WTC11 (cell line): Measurements from ENCODE around the gene LEKR1. TPM values are rescaled to one million over a fixed set of nuclear protein-coding genes. Genes with fewer than 3 reads are reported as not detected.

Experiments
- ATAC-seq: fragments of 200-7000 bp; cut with Tn5 transposase; 2 replicates; pipeline ENCODE4 v1.10.0; 2021; ENCODE audit warnings: mild to moderate bottlenecking, moderate library complexity
- CTCF ChIA-PET: fragments of 300-600 bp; sonication (Branson Sonifier 250); formaldehyde crosslinking; loops from one replicate; lab custom pipeline; 2021; ENCODE audit warnings: antibody characterized with exemption; lab: Charles Lee
- POLR2A ChIA-PET: fragments of 350-600 bp; sonication (Branson Sonifier 250); formaldehyde crosslinking; loops from one replicate; lab custom pipeline; 2021; ENCODE audit warnings: antibody characterized with exemption; lab: Charles Lee
- DNase-seq: peaks from one replicate; pipeline ENCODE4 v3.0.0; 2021; ENCODE audit warnings: low spot score
- H3K27ac Mint-ChIP-seq: 2 replicates; pipeline ENCODE4 v1.8.0; 2021; ENCODE audit warnings: mixed read lengths
- H3K27me3 Mint-ChIP-seq: 2 replicates; pipeline ENCODE4 v1.8.0; 2021; ENCODE audit warnings: low read depth, mild to moderate bottlenecking, moderate library complexity, mixed read lengths
- H3K36me3 Mint-ChIP-seq: 2 replicates; pipeline ENCODE4 v1.8.0; 2021; ENCODE audit warnings: mixed read lengths
- H3K4me1 Mint-ChIP-seq: 2 replicates; pipeline ENCODE4 v1.8.0; 2022; ENCODE audit warnings: mixed read lengths
- H3K4me3 Mint-ChIP-seq: 2 replicates; pipeline ENCODE4 v1.8.0; 2021; ENCODE audit warnings: mild to moderate bottlenecking, moderate library complexity, mixed read lengths
- H3K9me3 Mint-ChIP-seq: 2 replicates; pipeline ENCODE4 v1.8.0; 2021; ENCODE audit warnings: mixed read lengths
- ATF6 ChIP-seq: sonication (generic); formaldehyde crosslinking; IDR thresholded peaks from 2 replicates; pipeline ENCODE4 v1.8.1; 2023; ENCODE audit warnings: mild to moderate bottlenecking, missing genetic modification reagents
- CREM ChIP-seq: sonication (generic); formaldehyde crosslinking; IDR thresholded peaks from 2 replicates; pipeline ENCODE4 v1.8.1; 2022; ENCODE audit warnings: mild to moderate bottlenecking, missing genetic modification reagents, moderate library complexity
- ERG ChIP-seq: fragments of 250-450 bp; sonication (Bioruptor Pico); IDR thresholded peaks from 2 replicates; pipeline ENCODE4 v1.8.0; 2021; ENCODE audit warnings: mild to moderate bottlenecking
- FOXK1 ChIP-seq: sonication (generic); formaldehyde crosslinking; IDR thresholded peaks from 2 replicates; pipeline ENCODE4 v1.8.0; 2022; ENCODE audit warnings: mild to moderate bottlenecking, moderate library complexity, missing genetic modification reagents
- IRF2 ChIP-seq: sonication (generic); formaldehyde crosslinking; IDR thresholded peaks from 2 replicates; pipeline ENCODE4 v1.8.0; 2022; ENCODE audit warnings: low read depth, missing genetic modification reagents, borderline replicate concordance
- KAT7 ChIP-seq: sonication (generic); formaldehyde crosslinking; IDR thresholded peaks from 2 replicates; pipeline ENCODE4 v1.8.1; 2023; ENCODE audit warnings: missing genetic modification reagents, mild to moderate bottlenecking, borderline replicate concordance
- MXD4 ChIP-seq: fragments of 250-450 bp; sonication (Bioruptor Pico); IDR thresholded peaks from 2 replicates; pipeline ENCODE4 v1.8.0; 2021; ENCODE audit warnings: mild to moderate bottlenecking, moderate library complexity, borderline replicate concordance
- PRRX2 ChIP-seq: fragments of 250-450 bp; sonication (Bioruptor Pico); IDR thresholded peaks from 2 replicates; pipeline ENCODE4 v1.8.0; 2021; ENCODE audit warnings: mild to moderate bottlenecking
- SMAD3 ChIP-seq: sonication (generic); formaldehyde crosslinking; IDR thresholded peaks from 2 replicates; pipeline ENCODE4 v1.8.0; 2022; ENCODE audit warnings: missing genetic modification reagents, mild to moderate bottlenecking, borderline replicate concordance
- SMAD4 ChIP-seq: sonication (generic); formaldehyde crosslinking; IDR thresholded peaks from 2 replicates; pipeline ENCODE4 v1.8.0; 2022; ENCODE audit warnings: mild to moderate bottlenecking, missing genetic modification reagents
- TEAD4 ChIP-seq: sonication (generic); formaldehyde crosslinking; IDR thresholded peaks from 2 replicates; pipeline ENCODE4 v1.8.0; 2022; ENCODE audit warnings: mild to moderate bottlenecking, missing genetic modification reagents
- ZMAT4 ChIP-seq: fragments of 250-450 bp; sonication (Bioruptor Pico); IDR thresholded peaks from 2 replicates; pipeline ENCODE4 v1.9.0; 2021; ENCODE audit warnings: mild to moderate bottlenecking
- ZNF281 ChIP-seq: sonication (generic); formaldehyde crosslinking; IDR thresholded peaks from 2 replicates; pipeline ENCODE4 v1.8.0; 2023; ENCODE audit warnings: mild to moderate bottlenecking, missing genetic modification reagents
- ZNF532 ChIP-seq: fragments of 250-450 bp; sonication (Bioruptor Pico); IDR thresholded peaks from 2 replicates; pipeline ENCODE4 v1.9.0; 2021; ENCODE audit warnings: mild to moderate bottlenecking, borderline replicate concordance
- total RNA-seq: library from RNA; stranded (reverse); gene quantifications from 3 replicates; pipeline ENCODE4 v1.2.3, GENCODE V29; 2021

Gene LEKR1
- total RNA-seq, 1 experiment from 2014 or later = 0.09 TPM

GRCh38 chr3:157082305-157082982 is 256.3 kb downstream of the LEKR1 start (continued):
- TF ChIP-seq ZMAT4 (no peak), CREM (CRISPR knock-in tag) (no peak), SMAD4 (CRISPR knock-in tag) (no peak), KAT7 (CRISPR knock-in tag) (no peak), TEAD4 (CRISPR knock-in tag) (no peak), PRRX2 (no peak), IRF2 (CRISPR knock-in tag) (no peak), ZNF281 (CRISPR knock-in tag) (no peak), SMAD3 (no peak), MXD4 (CRISPR knock-in tag) (no peak)
- TF ChIP-seq, all 79 proteins: peak for 0

GRCh38 chr3:157083824-157084223 is 257.7 kb downstream of the LEKR1 start:
- no peak overlapping the region for H3K4me3 Mint-ChIP-seq
- TF ChIP-seq ERG (no peak), ATF6 (no peak), ZNF532 (no peak), FOXK1 (CRISPR knock-in tag) (no peak)
- TF ChIP-seq, all 79 proteins: peak for 0
- ATAC-seq = no peak
- H3K4me1 Mint-ChIP-seq = peaks cover 32% of the 10 kb centered on the region
- H3K27ac Mint-ChIP-seq = no peak overlapping the region
- ChIA-PET CTCF (no interaction called here), POLR2A (interaction anchor here (0.6 kb wide), 1 partner anchor 158 kb away, joined by 3 read pairs; no protein-coding TSS in a partner anchor)
- peaks cover 7% of the 10 kb centered on the region for H3K27me3 Mint-ChIP-seq
- no peak for DNase-seq
- H3K36me3 Mint-ChIP-seq = no peaks in the 10 kb centered on the region
- no peaks in the 10 kb centered on the region for H3K9me3 Mint-ChIP-seq
